ENCODE measurements around the gene MATN4.

MATN4 gene

GRCh38 chr20:45288860-45289259 lies 19.2 kb downstream of the MATN4 start:
- DNase-seq = no peak
- Mint-ChIP-seq H3K4me1 (peaks cover 21% of the 10 kb centered on the region), H3K9me3 (peaks cover 2% of the 10 kb centered on the region), H3K27me3 (ENCODE audit: low read depth, poor library complexity) (peaks cover 56% of the 10 kb centered on the region), H3K4me3 (no peak overlapping the region), H3K36me3 (ENCODE audit: low read depth) (no peaks in the 10 kb centered on the region), H3K27ac (no peak overlapping the region)
- TF ChIP-seq, protein P1, sequence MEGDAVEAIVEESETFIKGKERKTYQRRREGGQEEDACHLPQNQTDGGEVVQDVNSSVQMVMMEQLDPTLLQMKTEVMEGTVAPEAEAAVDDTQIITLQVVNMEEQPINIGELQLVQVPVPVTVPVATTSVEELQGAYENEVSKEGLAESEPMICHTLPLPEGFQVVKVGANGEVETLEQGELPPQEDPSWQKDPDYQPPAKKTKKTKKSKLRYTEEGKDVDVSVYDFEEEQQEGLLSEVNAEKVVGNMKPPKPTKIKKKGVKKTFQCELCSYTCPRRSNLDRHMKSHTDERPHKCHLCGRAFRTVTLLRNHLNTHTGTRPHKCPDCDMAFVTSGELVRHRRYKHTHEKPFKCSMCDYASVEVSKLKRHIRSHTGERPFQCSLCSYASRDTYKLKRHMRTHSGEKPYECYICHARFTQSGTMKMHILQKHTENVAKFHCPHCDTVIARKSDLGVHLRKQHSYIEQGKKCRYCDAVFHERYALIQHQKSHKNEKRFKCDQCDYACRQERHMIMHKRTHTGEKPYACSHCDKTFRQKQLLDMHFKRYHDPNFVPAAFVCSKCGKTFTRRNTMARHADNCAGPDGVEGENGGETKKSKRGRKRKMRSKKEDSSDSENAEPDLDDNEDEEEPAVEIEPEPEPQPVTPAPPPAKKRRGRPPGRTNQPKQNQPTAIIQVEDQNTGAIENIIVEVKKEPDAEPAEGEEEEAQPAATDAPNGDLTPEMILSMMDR (IDR thresholded peaks at IDR 0.05) = no peak

- Mint-ChIP-seq H3K27me3 (ENCODE audit: low read depth, poor library complexity) (peaks cover 57% of the 10 kb centered on the region), H3K4me1 (peaks cover 21% of the 10 kb centered on the region), H3K27ac (no peak overlapping the region), H3K4me3 (no peak overlapping the region), H3K36me3 (ENCODE audit: low read depth) (no peaks in the 10 kb centered on the region), H3K9me3 (no peaks in the 10 kb centered on the region)
- TF ChIP-seq, protein P1 (IDR thresholded peaks at IDR 0.05) = no peak
- DNase-seq = no peak
Measured at GRCh38 chr20:45288376-45288775, 19.7 kb downstream of the MATN4 start.

GRCh38 chr20:45283551-45284057 lies 24.5 kb downstream of the MATN4 start:
- no peak for DNase-seq
- no peaks in the 10 kb centered on the region for H3K36me3 Mint-ChIP-seq (ENCODE audit: low read depth)
- no peaks in the 10 kb centered on the region for H3K4me1 Mint-ChIP-seq
- TF ChIP-seq, protein P1 (IDR thresholded peaks at IDR 0.05) = no peak
- H3K4me3 Mint-ChIP-seq = no peak overlapping the region
- H3K9me3 Mint-ChIP-seq = no peaks in the 10 kb centered on the region
- H3K27me3 Mint-ChIP-seq (ENCODE audit: low read depth, poor library complexity) = peaks cover 44% of the 10 kb centered on the region
- no peak overlapping the region for H3K27ac Mint-ChIP-seq

DNA sequence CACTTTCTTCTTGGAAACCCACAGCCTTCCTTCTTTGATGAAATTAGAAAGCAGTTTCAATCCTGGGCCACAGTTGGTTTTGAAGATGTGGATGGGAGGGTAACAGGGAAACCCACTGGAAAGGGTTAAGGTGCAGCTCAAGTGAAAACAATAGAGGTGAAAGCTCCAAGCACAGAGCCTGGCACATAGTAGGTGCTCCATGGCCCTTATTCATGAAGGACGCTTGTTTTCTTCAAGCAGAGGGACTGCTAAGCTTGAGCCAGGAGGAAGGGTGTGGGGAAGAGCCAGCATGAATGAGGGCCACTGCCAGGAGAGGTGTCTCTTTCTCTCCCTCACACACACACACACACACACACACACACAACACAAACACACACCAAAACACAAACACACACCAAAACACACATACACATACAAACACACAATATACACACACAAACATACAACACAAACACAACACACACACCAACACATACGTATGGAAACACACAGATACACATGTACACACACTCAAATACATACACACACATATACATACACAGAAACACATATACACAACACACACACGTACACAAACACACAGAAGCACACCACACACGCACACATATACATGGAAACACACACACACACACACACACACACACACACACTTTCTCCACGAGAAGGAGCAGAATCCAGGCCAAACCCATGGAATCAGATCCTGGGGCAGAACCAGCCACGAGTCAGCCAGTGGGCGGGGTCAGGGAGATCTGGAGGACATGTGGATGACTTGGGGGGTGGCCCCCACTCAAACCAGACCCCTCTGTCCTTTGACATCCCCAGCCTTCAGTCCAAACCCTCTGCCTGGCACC lies 25.2 kb downstream of the MATN4 start:
- H3K27me3 Mint-ChIP-seq (ENCODE audit: low read depth, poor library complexity) = peaks cover 43% of the 10 kb centered on the region
- H3K9me3 Mint-ChIP-seq = no peaks in the 10 kb centered on the region
- DNase-seq = no peak
- no peaks in the 10 kb centered on the region for H3K4me1 Mint-ChIP-seq
- TF ChIP-seq, protein P1 (IDR thresholded peaks at IDR 0.05) = no peak
- no peak overlapping the region for H3K4me3 Mint-ChIP-seq
- no peak overlapping the region for H3K27ac Mint-ChIP-seq
- H3K36me3 Mint-ChIP-seq (ENCODE audit: low read depth) = no peaks in the 10 kb centered on the region

- no peak for DNase-seq
- TF ChIP-seq, protein P1 (IDR thresholded peaks at IDR 0.05) = no peak
- Mint-ChIP-seq H3K27ac (no peak overlapping the region), H3K4me1 (no peaks in the 10 kb centered on the region), H3K27me3 (ENCODE audit: low read depth, poor library complexity) (peaks cover 41% of the 10 kb centered on the region), H3K4me3 (no peak overlapping the region), H3K9me3 (no peaks in the 10 kb centered on the region), H3K36me3 (ENCODE audit: low read depth) (no peaks in the 10 kb centered on the region)
Measured at GRCh38 chr20:45279992-45280391, 28.1 kb downstream of the MATN4 start.

GRCh38 chr20:45275338-45275737 lies 32.8 kb downstream of the MATN4 start:
- peaks cover 30% of the 10 kb centered on the region for H3K27me3 Mint-ChIP-seq (ENCODE audit: low read depth, poor library complexity)
- H3K9me3 Mint-ChIP-seq = no peaks in the 10 kb centered on the region
- no peak overlapping the region for H3K27ac Mint-ChIP-seq
- no peak overlapping the region for H3K4me3 Mint-ChIP-seq
- TF ChIP-seq, protein P1 (IDR thresholded peaks at IDR 0.05) = no peak
- DNase-seq = no peak
- no peaks in the 10 kb centered on the region for H3K4me1 Mint-ChIP-seq
- no peaks in the 10 kb centered on the region for H3K36me3 Mint-ChIP-seq (ENCODE audit: low read depth)
